Measurements from ENCODE around the gene PDE9A.
"Not testable (repeated sequence)": the region's sequence is repeated elsewhere in the genome, so short reads cannot be mapped to it uniquely, and the experiment has no call there.

PDE9A gene

DNA sequence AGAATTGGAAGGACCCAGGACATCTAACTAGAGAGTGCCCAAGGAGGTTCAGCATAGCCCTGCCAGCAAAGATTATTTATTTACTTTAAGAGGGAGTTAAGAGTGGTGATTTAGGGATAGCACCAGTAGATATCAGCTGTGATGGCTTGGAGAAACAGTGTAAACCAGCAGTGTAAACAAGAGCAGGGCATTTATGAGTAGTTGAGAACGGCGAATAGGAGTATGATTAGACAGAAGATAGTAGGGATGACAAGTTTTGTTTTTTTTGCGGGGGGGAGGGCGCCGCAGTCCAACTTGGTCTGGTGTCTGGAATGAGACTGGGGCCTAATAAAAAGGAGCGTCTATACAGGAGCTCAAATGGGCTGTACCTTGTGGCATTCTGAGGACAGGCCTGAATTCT is 148.2 kb downstream of the PDE9A start:
- not testable (repeated sequence) for DNase-seq (ENCODE audit: low spot score)

DNA sequence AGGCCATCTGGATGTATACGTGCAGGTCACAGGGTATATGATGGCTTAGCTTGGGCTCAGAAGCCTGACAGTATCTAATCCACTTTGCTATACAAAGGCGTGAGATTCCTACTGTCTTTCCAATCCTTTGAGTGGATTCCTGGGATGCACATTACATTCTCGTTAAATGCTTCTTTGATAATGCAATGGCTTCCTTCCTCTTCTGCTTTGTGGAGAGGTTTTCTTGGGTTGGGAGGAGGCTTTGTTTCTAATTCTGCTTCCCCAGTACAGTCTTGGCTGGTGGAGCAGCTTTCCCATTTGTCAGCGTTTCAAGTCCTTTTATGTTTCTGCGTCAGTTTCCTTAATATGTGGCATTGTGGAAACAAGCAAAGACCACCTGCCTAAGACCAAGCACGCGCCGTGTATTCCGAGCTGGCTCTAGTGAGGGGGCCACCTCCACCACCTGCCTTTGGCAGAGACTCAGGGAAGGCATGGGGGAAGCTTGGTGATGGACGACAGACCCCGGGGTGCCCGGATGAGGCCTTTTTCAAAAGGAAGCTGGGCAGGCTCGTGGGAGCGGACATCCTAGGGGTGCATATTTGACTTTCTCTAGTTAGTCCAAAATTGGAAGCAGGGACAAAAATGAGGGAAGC is 153.2 kb downstream of the PDE9A start:
- DNase-seq (ENCODE audit: low spot score), result no peak

DNA sequence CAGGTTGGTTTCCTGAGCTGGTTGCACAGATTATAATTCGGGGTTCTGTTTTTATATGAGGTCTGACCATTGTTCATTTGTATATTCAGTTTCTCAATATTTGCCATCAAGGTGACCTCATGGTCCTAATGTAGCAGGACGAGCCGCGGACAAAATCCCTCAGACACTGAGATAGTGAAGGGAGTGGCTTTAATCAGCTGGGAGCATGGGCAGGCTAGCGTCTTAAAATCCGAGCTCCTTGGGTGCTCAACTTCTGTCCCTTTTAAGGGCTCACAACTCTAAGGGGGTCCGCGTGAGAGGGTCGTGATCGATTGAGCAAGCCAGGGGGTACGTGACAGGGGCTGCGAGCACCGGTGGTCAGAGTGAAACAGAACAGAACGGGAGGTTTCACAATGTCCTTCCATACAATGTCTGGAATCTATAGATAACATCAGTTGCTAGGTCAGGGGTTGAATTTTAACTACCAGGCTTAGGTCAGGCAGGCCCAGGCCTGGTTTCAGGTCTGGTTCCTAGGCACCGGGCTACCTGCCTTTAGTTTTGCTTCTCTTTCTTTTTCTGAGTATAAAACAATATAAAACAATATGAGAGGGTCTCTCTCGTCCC is 154.0 kb downstream of the PDE9A start:
- not testable (repeated sequence) for DNase-seq (ENCODE audit: low spot score)

DNA sequence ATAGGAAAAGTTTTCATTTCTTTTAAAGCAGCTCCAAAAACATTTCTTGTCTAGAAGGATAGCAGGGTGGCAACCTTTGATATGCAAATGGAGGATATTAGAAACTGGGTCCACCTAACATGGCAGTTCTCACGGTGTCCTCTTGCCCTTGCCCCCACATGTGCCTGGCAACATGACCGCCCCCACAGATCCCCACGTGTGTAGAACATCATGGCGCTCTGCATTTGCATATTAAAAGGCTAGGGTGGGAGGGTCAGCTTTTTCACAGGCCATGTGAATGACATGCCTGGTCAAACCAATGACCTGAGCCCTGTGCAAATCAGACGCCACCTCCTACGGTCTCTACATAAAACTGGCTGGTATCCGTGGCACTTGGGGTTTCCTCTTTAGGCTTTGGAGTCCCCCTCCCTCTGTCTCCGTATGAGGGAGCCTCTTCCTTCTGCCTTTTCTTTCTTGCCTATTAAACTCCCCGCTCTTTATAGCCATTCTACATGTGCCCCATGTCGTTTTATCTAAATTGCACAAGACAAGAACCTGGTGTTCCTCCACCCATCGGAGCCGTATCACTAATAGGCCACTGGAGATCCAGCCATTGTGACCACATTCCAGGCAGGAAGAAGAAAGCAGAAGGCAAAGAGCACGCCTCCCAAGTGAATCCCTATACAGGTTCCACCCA is 154.7 kb downstream of the PDE9A start:
- no peak for DNase-seq (ENCODE audit: low spot score)

DNA sequence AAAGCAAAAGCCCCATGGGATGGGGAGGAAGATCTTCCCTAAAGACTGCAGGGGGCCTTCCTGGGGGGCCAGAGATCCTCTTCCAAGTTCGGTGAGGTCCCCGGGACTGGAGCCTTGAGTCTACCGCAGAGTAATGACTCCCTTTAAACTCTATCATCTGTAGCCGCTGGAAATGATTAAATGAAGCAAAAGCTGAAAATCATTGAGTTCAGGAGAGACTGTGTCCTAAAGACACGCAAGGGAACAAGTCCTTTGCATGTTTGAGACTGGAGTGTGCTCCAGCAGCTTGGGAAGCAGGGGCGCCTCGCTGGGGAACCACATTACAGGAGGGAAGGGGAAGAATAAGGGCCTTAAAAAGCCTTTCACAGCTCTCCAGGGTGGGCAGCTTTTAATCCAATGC is 155.8 kb downstream of the PDE9A start:
- no peak for DNase-seq (ENCODE audit: low spot score)

DNA sequence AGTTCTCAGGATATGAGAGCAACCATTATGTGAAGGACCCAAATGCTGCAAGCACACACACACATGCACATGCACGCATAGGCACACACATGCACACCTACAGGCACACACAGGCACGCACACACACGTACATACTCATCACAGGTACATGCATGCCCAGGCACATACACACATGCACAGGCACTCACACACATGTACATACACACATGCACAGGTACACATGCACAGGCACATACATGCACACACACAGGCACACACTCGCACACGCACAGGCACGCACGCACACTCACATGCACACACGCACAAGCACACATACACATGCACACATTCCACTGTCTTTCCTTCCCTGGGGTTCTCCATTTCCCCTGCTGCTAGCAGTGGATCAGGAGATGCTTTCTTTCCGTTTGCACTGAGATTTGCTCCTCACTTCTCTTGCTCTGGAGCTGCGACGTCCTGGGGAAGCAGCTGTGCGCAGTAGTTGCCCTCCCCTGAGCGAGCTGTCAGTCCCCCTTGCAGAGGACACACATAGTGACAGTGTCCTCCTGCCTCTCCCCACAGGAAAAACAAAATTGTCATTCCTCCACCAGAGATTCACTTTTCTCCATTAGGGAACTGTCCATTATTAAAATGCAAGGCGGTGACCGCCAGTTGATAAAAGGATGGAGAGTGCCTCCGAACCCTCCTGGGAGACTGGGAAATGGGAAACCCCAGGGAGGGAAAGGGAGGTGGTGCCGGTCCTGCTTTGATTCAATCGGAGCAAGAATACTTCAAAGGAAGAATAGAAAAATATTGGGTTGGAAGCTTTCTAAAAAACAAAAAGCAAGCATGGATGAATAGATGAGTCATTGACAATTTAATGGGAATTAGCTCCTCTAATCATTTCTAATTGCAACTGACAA is 156.4 kb downstream of the PDE9A start:
- no peak for DNase-seq (ENCODE audit: low spot score)

DNA sequence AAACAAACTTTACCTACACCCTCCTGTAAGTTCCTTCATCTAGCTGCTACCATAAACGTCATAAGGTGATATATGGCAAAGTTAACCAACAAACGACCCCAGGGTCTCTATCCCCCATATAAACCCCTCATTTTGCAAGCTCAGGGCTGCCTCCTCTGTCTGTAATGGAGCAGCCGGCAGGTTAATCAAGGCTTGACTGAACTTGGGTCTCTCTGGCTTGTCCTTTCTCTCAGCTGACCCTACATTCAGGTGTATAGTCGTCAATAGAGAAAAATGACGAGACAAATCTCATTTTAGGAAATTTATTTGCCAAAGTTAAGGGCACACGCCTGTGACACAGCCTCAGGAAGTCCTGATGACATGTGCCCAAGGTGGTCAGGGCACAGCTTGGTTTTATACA is 158.5 kb downstream of the PDE9A start:
- no peak for DNase-seq (ENCODE audit: low spot score)

DNA sequence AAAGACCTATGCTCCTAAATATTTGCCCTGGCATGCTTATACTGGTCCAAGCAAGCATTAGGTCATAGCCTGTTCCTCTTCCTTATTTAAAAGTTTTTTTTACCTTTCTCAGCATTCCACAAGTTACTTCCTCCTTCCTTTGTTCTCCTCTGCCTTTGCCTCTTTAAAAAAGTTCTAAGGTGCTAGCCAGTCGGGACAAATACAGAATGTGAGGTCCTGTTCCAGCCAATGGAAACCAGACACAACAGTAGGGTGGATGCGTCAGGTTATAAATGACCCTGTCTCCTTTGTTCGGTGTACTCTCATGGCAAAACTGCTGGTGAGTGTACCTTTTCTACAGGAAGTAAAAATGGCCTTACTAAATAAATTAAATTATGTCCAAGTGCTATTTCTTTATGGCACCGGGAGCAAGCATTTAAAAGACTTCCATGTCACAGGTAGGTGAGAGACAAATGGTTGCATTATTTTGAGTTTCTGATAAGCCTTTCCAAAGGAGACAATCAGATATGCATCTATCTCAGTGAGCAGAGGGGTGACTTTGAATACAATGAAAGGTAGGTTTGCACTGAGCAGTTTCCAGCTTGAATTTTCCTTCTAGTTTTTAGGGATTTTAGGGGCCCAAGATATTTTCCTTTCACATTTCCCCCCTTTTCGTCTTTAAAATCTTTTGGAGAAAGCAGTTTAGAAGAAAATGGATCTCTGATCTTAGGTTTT is 159.3 kb downstream of the PDE9A start:
- not testable (repeated sequence) for DNase-seq (ENCODE audit: low spot score)

DNA sequence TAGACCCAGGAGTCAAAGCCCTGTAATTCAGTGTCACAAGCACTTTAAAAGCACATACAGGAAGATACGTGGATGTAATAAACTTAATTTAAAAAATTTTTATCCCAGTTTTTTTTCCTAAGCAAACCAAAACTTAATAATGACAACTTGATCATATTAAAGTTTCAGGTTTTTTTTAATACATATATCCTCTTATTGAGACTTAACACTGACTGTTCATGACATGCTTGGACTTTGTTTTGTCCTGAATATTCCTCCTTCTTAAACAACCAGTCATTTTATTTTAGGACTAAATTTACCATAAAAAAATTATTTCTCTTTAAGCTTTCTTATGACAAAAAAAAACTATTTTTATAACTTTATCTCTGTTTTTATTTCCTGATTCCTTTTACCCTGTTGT is 161.8 kb downstream of the PDE9A start:
- no peak for DNase-seq (ENCODE audit: low spot score)

DNA sequence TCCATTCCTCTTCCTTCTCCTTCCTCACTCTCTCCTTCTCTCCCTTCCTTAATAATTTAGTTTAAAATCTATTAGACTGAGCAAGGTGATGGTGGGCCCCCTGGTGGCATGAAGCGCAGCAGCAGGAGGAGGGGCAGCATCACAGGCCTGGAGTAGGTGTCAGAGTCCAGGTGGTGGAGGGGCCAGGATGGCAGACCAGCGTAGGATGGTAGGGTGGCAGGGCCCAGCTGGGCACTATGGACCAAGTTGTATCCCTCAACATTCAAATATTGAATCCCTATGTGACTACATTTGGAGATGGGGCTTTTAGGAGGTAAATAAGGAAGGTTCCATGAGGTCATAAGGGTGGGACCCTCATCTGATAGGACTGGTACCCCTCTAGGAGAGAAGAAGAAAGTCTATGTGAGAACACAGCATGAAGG is 164.9 kb downstream of the PDE9A start:
- DNase-seq (ENCODE audit: low spot score), result peak; percentile 64

DNA sequence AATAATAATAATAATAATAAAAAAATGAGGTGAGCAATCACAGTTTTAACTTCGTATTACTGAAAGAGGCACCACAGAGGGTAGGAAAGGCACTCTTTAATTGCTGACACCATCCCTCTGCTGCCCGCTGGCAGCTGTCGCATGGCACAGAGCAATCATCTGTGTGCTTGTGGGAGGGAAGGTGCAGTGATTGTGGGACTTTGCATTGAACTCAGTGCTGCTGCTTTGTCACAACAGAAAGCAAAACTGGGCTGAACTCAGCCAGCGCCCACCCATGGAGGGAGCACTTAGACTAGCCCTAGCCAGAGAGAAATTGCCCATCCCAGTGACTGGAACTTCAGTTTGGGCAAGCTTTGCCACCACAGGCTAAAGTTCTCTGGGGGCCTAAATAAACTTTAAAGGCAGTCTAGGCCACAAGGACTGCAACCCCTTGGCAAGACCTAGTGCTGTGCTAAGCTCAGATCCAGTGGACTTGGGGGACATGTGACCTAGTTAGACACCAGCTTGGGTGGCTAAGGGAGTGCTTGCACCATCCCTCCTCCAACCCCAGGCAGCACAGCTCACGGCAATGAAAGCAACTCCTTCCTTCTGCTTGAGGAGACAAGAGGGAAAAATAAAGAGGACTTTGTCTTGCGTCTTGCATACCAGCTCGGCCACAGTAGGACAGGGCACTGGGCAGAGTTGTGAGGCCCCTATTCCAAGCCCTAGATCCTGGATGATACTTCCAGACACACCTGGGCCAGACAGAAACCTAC is 166.6 kb downstream of the PDE9A start:
- DNase-seq (ENCODE audit: low spot score), result no peak

DNA sequence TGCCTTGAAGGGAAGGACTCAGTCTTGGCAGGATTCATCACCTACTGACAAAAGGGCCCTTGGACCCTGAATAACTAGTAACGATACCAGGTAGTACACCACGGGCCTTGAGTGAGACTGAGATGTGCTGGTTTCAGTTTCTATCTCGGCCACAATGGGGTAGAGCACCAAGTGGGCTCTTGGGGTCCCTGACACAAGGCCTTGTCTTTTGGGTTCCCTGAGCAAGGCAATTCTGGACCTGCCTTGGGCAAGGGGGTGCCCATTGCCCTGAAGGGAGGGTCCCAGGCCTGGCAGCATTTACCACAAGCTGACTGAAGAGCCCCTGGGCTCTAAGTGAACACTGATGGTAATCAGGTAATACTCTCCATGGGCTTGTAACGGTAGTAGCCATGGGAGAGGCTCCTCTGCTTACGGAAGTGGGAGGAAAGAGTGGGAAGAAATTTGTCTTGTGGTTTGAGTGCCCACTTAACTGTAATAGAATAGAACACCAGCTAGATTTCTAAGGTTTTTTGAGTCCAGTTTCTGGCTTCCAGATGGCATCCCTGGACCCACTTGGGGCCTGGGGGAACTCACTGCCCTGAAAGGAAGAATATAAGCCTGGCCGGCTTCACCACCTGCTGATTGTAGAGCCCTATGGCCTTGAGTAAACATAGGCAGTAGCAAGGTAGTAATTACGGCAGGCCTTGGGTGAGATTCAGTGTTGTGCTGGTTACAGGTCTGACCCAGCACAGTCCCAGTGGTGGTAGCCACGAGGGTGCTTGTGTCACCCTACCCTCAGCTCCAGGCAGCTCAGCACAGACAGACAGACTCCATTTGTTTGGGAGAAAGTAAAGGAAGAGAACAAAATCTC is 167.4 kb downstream of the PDE9A start:
- DNase-seq (ENCODE audit: low spot score), result no peak

All from CD4-positive, alpha-beta T cell treated with Interleukin-15 for 4 hours (primary cell).